ENCODE results near the gene PRDM13.

DNA sequence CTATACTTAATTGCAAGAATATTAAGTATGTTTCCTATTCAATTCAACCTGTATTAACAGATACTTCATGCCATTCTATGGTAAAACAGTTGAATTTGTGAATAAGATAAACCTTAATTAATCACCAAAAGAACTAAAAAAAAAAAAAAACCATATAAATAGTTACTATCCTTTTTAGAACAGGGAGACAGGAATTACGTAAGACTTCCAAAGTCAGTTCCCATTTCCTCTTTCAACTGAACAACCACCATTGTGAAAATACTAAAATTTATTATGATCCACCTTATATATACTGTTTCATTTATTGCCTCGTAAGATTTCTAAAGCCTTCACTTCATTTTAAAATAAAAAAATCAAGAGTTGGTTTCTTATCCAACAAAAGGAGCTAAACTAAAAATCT is 47.6 kb upstream of the PRDM13 start:
- no peak for TF ChIP-seq PATZ1 (CRISPR knock-in tag; IDR thresholded peaks at IDR 0.05; ENCODE audit: borderline replicate concordance)
- no peak for TF ChIP-seq ZC3H10 (CRISPR knock-in tag; IDR thresholded peaks at IDR 0.05)
- TF ChIP-seq, protein P1, sequence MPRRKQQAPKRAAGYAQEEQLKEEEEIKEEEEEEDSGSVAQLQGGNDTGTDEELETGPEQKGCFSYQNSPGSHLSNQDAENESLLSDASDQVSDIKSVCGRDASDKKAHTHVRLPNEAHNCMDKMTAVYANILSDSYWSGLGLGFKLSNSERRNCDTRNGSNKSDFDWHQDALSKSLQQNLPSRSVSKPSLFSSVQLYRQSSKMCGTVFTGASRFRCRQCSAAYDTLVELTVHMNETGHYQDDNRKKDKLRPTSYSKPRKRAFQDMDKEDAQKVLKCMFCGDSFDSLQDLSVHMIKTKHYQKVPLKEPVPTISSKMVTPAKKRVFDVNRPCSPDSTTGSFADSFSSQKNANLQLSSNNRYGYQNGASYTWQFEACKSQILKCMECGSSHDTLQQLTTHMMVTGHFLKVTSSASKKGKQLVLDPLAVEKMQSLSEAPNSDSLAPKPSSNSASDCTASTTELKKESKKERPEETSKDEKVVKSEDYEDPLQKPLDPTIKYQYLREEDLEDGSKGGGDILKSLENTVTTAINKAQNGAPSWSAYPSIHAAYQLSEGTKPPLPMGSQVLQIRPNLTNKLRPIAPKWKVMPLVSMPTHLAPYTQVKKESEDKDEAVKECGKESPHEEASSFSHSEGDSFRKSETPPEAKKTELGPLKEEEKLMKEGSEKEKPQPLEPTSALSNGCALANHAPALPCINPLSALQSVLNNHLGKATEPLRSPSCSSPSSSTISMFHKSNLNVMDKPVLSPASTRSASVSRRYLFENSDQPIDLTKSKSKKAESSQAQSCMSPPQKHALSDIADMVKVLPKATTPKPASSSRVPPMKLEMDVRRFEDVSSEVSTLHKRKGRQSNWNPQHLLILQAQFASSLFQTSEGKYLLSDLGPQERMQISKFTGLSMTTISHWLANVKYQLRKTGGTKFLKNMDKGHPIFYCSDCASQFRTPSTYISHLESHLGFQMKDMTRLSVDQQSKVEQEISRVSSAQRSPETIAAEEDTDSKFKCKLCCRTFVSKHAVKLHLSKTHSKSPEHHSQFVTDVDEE (CRISPR knock-in tag; IDR thresholded peaks at IDR 0.05): no peak
- TF ChIP-seq, protein P2, sequence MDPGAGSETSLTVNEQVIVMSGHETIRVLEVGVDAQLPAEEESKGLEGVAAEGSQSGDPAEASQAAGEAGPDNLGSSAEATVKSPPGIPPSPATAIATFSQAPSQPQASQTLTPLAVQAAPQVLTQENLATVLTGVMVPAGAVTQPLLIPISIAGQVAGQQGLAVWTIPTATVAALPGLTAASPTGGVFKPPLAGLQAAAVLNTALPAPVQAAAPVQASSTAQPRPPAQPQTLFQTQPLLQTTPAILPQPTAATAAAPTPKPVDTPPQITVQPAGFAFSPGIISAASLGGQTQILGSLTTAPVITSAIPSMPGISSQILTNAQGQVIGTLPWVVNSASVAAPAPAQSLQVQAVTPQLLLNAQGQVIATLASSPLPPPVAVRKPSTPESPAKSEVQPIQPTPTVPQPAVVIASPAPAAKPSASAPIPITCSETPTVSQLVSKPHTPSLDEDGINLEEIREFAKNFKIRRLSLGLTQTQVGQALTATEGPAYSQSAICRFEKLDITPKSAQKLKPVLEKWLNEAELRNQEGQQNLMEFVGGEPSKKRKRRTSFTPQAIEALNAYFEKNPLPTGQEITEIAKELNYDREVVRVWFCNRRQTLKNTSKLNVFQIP (CRISPR knock-in tag; IDR thresholded peaks at IDR 0.05; ENCODE audit: borderline replicate concordance, low read depth): no peak
- no peak for TF ChIP-seq RARB (CRISPR knock-in tag; IDR thresholded peaks at IDR 0.05)
- no peak for TF ChIP-seq ZNF565 (CRISPR knock-in tag; conservative IDR thresholded peaks at IDR 0.05; ENCODE audit: low read depth)
- no peak for TF ChIP-seq TCF4 (CRISPR knock-in tag; IDR thresholded peaks at IDR 0.05; ENCODE audit: borderline replicate concordance)
- no peak for TF ChIP-seq ZFP30 (CRISPR knock-in tag; IDR thresholded peaks at IDR 0.05)
- TF ChIP-seq ZFP3 (CRISPR knock-in tag; IDR thresholded peaks at IDR 0.05): no peak
- no peak for TF ChIP-seq ESRRG (CRISPR knock-in tag; IDR thresholded peaks at IDR 0.05)
- TF ChIP-seq ZNF8 (CRISPR knock-in tag; IDR thresholded peaks at IDR 0.05): no peak
- no peak for TF ChIP-seq OSR1 (CRISPR knock-in tag; IDR thresholded peaks at IDR 0.05)
- no peak for TF ChIP-seq GLIS3 (CRISPR knock-in tag; IDR thresholded peaks at IDR 0.05)

Measured in SK-N-SH treated with all-trans-retinoic acid at 6 μM for 48 hours (cell line).